Dedifferentiated amniotic fluid mesenchymal stem cell (primary cell): ENCODE measurements around the gene ABL1.

Experiments
- DNase-seq: peaks from one replicate; pipeline ENCODE4 v3.0.0-alpha.2; 2016; ENCODE audit errors: extremely low spot score

ABL1 gene

GRCh38 chr9:130918101-130918825 lies 83.2 kb downstream of the ABL1 start:
- no peak for DNase-seq

DNA sequence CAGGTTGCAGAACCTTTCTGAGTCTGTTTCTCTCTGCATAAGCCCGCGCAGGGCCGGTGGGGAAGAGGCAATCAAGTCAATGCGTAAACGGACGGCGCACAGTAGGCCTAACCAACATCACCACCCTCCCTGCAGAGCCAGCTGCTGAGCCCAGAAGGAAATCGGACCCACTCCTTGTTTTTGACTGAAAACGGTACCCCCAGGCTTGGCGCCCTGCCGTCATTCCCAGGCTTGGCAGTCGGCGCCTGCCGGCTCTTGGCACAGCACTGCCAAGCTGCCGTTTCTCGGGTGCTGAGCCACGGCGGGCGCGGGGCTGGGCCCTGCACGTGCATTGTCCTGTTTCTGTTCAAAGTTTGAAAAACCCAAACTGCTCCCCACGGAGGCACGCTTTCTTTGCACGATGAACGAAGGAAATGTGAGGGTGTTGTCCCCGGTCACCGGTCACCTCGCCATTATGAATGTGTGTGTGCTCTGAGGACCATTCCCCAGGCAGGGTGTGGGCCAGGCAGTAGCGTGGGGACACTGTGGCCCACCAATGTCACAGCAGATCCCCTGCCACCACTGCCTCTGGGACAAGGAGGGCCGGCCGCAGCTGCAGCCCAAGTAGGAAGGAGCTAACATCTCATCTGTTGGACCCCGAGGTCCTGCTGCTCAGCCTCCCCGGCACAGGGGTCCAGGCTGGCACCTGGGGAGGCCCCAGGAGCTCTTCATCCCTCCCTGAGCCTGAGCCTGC lies 83.9 kb downstream of the ABL1 start:
- no peak for DNase-seq

GRCh38 chr9:130919559-130920145 lies 84.6 kb downstream of the ABL1 start:
- no peak for DNase-seq

DNA sequence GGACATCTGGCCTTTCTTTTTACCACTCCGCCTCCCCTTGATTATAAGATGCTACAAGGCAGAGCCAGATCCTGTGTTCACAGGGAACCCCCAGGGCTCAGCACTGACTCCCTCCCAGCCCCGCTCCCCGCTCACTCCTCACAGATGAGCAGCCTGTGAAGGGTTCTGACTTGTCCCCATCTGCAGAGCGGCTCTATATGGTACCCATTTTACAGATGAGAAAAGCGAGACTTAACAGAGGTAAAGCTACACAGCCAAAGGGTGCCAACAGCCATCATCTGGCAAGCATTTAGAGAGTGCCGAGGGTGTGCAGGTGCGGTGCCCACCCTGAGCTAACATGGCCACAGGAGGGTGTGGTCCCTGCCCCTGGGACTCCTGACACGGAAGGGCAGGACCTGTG lies 85.2 kb downstream of the ABL1 start:
- no peak for DNase-seq

DNA sequence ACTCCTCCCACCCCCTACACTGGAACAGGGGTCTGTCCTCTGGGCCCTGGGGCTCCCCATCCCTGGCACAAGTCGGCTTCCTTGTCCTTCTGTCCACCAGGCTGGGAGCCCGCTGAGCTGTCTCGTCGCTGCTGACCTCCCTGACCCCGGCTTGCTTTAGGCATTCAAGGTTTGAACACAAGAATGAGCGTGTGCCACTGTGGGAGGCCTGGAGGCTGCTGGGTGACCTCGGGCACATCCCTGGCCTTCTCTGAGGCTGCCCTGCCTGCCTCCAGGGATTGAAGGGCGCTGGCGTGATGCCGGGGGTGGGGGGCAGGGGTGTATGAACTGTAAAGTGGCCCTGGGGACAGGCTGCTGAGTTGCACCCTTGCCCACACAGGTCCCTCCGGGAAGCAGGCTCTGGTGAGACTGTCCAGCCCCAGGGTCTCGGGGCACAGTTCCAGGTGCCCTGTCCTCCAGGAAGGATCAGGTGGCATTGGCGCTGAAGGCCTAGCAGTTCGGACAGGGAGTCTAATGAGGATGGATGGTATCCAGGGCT lies 85.8 kb downstream of the ABL1 start:
- DNase-seq = no peak

DNA sequence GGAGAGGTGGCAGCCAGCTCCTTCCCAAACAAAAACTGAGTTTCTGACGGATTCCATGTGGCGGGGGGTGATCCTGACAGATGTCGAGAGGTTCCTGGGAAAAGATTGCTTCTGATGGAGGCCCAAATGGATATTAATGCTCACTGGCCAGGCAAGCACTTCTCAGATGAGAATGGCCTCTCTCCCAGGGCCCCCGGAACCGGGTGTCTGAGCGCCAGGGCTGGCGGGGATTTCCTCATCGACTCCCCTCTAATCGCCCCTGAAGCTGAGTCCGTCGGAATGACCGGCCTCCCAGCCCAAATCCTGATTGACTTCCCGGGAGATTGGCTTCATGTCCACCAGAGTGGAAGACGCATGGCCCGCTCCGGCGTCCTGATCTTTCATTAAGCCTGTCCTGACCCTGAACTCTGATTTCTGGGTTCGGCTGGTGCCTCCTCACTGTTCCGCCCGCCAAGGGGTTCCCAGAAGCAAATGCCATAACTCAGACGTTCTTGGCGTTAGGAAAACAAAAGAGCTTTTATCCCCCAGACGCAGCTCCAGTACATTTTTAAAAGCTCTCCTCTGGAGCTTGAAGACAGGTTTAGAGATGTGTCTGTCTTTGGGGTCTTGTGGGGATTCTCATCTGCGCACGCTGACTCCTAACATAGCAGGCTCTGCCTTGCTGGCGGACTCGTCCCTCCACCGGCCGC lies 86.4 kb downstream of the ABL1 start:
- DNase-seq = no peak

GRCh38 chr9:130921989-130922892 lies 87.2 kb downstream of the ABL1 start:
- no peak for DNase-seq

DNA sequence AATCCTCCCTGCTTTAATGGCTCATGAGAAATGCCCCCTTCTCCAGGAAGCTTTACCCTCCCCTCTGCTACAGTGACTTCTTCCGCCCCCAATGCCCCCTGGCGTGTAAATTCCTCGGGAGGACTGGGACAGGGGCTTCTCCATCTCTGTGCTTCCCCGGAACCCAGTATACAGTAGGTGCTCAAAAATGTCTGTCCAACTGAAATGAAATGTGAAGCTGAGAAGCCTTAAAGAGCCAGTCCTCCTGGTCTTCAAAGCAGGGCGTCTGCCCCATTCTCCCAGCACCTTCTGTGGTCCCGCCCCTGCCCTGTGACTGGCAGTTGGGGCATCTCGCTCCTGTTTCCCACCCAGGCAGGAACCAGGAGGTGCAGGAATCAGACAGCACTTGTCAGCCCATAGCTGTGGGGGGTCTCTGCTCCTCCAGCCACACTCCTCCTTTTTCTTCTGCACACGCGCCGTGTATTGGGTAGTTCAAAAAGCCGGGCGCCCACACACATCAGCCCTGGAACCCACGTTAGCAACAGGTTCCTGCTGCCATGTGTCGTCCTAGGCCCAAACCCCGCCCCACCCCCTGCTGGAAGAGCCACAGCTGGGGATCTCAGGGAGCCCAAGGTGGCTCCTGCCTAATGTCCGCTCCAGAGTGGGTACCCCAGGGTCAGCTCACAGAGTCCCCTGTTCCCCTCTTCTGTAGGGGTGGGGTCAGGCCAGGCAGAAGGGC lies 88.0 kb downstream of the ABL1 start:
- no peak for DNase-seq

GRCh38 chr9:130923611-130924447 lies 88.8 kb downstream of the ABL1 start:
- no peak for DNase-seq

- no peak for DNase-seq
These were observed 89.4 kb downstream of the ABL1 start for GRCh38 chr9:130924448-130924788.

DNA sequence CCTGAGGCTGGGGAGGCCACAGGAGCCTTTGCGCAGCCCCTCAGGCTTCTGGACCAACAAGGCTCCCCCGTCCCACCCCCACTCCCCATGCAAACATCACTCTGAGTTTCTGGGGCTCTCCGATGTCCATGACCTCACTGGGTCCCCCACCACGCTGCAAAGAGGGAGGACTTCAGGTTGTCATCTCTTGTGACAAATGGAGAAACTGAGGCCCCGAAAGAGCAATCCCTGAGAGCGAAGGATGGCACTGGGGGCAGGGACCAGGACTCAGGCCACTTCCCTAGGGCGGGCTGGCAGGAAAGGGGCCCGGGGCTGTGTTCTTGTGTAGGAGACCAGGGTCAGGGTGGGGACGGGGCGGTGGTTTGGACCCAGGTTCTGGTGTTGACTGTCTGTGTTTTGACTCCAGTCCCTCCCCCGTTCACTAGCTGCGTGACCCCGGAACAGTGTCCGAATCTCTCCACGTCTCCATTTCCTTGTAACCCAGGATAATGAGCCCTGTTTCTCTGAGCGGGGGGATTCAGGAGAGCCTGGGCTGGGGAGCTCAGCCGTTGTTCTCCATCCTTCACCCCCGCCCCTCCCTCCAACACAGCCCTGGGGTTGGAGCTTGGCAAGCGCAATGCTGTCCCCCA lies 90.1 kb downstream of the ABL1 start:
- DNase-seq = no peak

DNA sequence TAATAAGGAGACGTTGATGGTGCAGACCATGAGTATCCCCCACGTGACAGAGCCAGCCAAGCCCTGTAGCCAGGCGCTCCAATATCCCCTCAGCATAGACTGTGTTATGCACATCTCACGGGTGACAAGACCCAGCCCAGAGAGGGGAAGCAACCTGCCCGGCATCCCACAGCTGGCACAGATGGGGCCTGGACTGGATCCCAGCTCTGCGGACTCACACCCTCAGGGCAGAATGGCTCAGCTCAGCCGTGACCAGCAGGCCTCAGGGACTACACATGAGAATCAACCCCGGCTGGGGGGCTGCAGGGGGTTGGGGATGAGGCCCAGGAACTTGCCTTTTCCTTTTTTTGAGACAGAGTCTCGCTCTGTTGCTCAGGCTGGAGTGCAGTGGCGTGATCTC lies 92.3 kb downstream of the ABL1 start:
- DNase-seq = no peak

DNA sequence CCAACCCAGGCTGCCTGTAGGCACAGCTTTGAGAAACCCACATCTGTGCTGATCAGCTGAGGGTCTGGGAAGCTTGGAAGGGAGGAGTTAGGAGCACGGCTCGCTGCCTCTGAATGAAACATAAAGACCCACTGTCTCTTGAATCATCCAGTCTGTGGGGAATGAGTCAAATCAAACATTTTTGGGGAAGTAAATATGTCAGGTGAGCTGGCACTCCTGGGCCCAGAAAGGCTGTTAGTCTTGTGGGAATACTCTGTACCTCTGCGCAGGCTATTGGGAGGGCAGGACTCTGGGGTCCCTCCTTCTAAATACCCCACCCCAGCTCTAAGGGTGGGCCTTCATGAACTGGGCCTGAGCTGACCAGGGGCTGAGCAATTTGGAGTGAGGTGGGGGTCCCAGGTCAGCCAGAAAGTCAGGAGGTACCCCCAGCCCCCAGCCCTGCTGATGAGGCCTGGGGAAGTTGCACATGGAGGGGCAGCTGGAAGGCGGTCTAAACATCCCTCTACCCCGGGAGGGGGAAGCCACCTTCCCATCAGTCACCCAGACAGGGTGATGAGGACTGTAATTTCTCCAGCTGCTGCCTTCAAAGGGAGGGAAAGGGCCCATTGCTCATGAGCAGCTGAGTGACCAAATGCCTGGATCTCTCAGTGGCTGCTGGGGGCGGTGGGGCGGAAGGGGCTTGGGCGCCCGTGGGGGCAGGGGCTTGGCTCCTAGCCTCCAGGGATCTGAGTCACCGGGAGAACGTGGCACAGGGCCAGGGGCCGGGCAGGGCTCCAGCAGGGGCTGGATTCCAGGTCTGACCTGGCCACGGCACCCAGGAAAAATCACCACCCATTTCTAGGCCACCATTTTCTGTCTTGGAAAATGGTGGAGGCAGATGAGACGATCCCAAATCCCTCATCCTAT lies 93.2 kb downstream of the ABL1 start:
- no peak for DNase-seq

- no peak for DNase-seq
These were observed 94.6 kb downstream of the ABL1 start for GRCh38 chr9:130929571-130930038.

GRCh38 chr9:130930132-130930803 lies 95.2 kb downstream of the ABL1 start:
- no peak for DNase-seq

GRCh38 chr9:130930804-130931349 lies 95.8 kb downstream of the ABL1 start:
- DNase-seq = no peak
